SK-N-SH treated with all-trans-retinoic acid at 6 μM for 48 hours (cell line): ENCODE measurements around the gene TGM3.

Experiments
- ARNTL ChIP-seq: fragments of 450-650 bp; formaldehyde crosslinking; IDR thresholded peaks from 2 replicates; pipeline ENCODE4 v1.5.0; 2020; ENCODE audit warnings: low read depth, mild to moderate bottlenecking, moderate library complexity, borderline replicate concordance
- BACH2 ChIP-seq: fragments of 250-450 bp; sonication (Bioruptor Pico); IDR thresholded peaks from 2 replicates; pipeline ENCODE4 v1.9.0; 2021; ENCODE audit warnings: mild to moderate bottlenecking, borderline replicate concordance
- CSRNP3 ChIP-seq: fragments of 250-450 bp; sonication (Bioruptor Pico); IDR thresholded peaks from 2 replicates; pipeline ENCODE4 v1.5.1; 2021; ENCODE audit warnings: mild to moderate bottlenecking, moderate library complexity
- ISL1 ChIP-seq: fragments of 250-450 bp; sonication (Bioruptor Pico); IDR thresholded peaks from 2 replicates; pipeline ENCODE4 v2.1.2; 2022; ENCODE audit warnings: mild to moderate bottlenecking, moderate library complexity
- RARB ChIP-seq: fragments of 250-450 bp; sonication (Bioruptor Pico); IDR thresholded peaks from 2 replicates; pipeline ENCODE4 v1.8.0; 2021; ENCODE audit warnings: mild to moderate bottlenecking, moderate library complexity
- TCF4 ChIP-seq: fragments of 250-450 bp; sonication (Bioruptor Pico); IDR thresholded peaks from 2 replicates; pipeline ENCODE4 v1.8.0; 2021; ENCODE audit warnings: mild to moderate bottlenecking, moderate library complexity, borderline replicate concordance
- TOX ChIP-seq: fragments of 250-450 bp; sonication (Bioruptor Pico); IDR thresholded peaks from 2 replicates; pipeline ENCODE4 v1.8.0; 2021; ENCODE audit warnings: mild to moderate bottlenecking, moderate library complexity, borderline replicate concordance
- ZC3H10 ChIP-seq: fragments of 250-450 bp; sonication (Bioruptor Pico); IDR thresholded peaks from 2 replicates; pipeline ENCODE4 v1.5.1; 2021; ENCODE audit warnings: mild to moderate bottlenecking, moderate library complexity
- ZFP3 ChIP-seq: fragments of 250-450 bp; sonication (Bioruptor Pico); IDR thresholded peaks from 2 replicates; pipeline ENCODE4 v1.5.0; 2020; ENCODE audit warnings: mild to moderate bottlenecking, moderate library complexity
- ZNF565 ChIP-seq: fragments of 450-650 bp; formaldehyde crosslinking; conservative IDR thresholded peaks from 2 replicates; pipeline ENCODE4 v1.5.0; 2020; ENCODE audit warnings: low read depth, mild to moderate bottlenecking, moderate library complexity
- ZNF8 ChIP-seq: fragments of 450-650 bp; formaldehyde crosslinking; IDR thresholded peaks from 2 replicates; pipeline ENCODE4 v1.5.0; 2020; ENCODE audit warnings: mild to moderate bottlenecking, moderate library complexity
- TF ChIP-seq, protein P1 (sequence below): fragments of 250-450 bp; sonication (Bioruptor Pico); IDR thresholded peaks from 2 replicates; pipeline ENCODE4 v1.8.0; 2020; ENCODE audit warnings: mild to moderate bottlenecking, moderate library complexity, borderline replicate concordance

DNA sequence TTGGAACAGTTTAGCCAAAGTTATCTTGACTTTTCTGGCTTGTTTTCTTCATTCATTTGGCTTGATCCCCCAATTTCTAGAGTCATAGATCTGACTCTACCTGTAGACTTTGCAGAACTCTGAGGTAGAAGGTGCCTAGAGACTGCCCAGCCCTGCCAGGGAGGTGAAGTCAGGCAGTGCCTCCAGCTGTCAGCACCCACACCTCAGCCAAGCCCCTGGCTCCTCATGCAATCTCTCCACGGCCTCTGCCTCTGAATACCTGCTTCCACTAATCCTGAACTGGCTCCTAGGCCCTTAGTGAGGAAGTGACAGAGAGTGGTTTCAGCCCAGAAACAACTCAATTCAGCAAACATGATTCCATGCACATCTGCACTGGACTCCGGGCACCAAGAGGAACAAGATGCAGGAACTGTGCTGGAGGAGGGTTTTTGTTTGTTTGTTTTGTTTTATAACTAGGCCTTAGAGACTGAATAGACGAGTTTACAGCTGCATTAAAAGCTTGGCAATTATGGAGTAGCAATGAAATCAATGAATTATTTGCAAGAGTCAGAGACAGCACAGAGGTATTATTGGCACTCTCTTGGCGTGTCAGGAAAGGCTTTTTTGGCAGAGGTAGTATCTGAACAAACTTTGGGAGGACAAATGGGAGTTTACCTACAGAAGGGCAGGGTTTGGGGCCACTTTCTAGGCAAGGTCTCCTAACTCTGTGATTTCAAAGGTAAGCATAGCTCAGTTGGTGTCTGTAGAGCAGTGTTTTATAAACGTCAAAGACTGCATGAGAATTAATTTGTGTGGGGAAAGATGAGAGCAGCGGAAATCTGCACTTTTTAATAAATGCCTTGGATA is 25.2 kb downstream of the TGM3 start:
- TF ChIP-seq RARB: no peak
- TF ChIP-seq ZNF8 (CRISPR knock-in tag): no peak
- TF ChIP-seq ZNF565 (CRISPR knock-in tag): no peak
- TF ChIP-seq ARNTL: no peak
- no peak for TF ChIP-seq ZC3H10 (CRISPR knock-in tag)
- TF ChIP-seq ISL1 (CRISPR knock-in tag): no peak
- TF ChIP-seq CSRNP3 (CRISPR knock-in tag): no peak
- no peak for TF ChIP-seq TOX
- TF ChIP-seq BACH2 (CRISPR knock-in tag): no peak
- TF ChIP-seq, protein P1, sequence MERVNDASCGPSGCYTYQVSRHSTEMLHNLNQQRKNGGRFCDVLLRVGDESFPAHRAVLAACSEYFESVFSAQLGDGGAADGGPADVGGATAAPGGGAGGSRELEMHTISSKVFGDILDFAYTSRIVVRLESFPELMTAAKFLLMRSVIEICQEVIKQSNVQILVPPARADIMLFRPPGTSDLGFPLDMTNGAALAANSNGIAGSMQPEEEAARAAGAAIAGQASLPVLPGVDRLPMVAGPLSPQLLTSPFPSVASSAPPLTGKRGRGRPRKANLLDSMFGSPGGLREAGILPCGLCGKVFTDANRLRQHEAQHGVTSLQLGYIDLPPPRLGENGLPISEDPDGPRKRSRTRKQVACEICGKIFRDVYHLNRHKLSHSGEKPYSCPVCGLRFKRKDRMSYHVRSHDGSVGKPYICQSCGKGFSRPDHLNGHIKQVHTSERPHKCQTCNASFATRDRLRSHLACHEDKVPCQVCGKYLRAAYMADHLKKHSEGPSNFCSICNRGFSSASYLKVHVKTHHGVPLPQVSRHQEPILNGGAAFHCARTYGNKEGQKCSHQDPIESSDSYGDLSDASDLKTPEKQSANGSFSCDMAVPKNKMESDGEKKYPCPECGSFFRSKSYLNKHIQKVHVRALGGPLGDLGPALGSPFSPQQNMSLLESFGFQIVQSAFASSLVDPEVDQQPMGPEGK: no peak
- no peak for TF ChIP-seq ZFP3 (CRISPR knock-in tag)
- TF ChIP-seq TCF4 (CRISPR knock-in tag): no peak
